Left lung (tissue), 10 donors: ENCODE measurements around the gene TMEM131. TPM values are rescaled to one million over a fixed set of nuclear protein-coding genes. Genes with fewer than 3 reads are reported as not detected.

Experiments used
- ATAC-seq: fragments of 200-7000 bp; cut with Tn5 transposase; one replicate; pipeline ENCODE4 v1.9.1; 2020; ENCODE audit warnings: moderate library complexity
- DNase-seq, 4 donors: peaks; one replicate each; pipeline ENCODE4 v3.0.0-alpha.2; 2013 to 2020
- H3K27ac ChIP-seq, 2 donors: fragments of 200-600 bp; sonication (generic) in 1 of 2; one replicate each; pipeline versions ENCODE4 v1.5.0 to v1.8.0; 2020 to 2021
- H3K27me3 ChIP-seq, 2 donors: fragments of 200-600 bp; sonication (generic) in 1 of 2; one replicate each; pipeline versions ENCODE4 v1.5.0 to v1.8.0; 2020 to 2021
- H3K36me3 ChIP-seq, 2 donors: fragments of 200-600 bp; sonication (generic) in 1 of 2; one replicate each; pipeline versions ENCODE4 v1.5.0 to v1.8.0; 2020 to 2021
- H3K4me1 ChIP-seq, 2 donors: fragments of 200-600 bp; one replicate each; pipeline ENCODE4 v1.8.0; 2021
- H3K4me3 ChIP-seq, 2 donors: fragments of 200-600 bp; sonication (generic) in 1 of 2; one replicate each; pipeline versions ENCODE4 v1.5.0 to v1.8.0; 2020 to 2021; ENCODE audit warnings: mild to moderate bottlenecking in 1 of 2
- H3K9me3 ChIP-seq, 2 donors: fragments of 200-600 bp; sonication (generic) in 1 of 2; one replicate each; pipeline versions ENCODE4 v1.5.0 to v1.8.0; 2020 to 2021
- CTCF ChIP-seq, 2 donors: fragments of 200-600 bp; sonication (generic) in 1 of 2; IDR thresholded peaks; one replicate each; pipeline versions ENCODE4 v1.5.0 to v1.8.0; 2021; ENCODE audit warnings: antibody characterized with exemption in 2 of 2
- intact Hi-C, 2 donors: fragments of 100-400 bp; cut with DNase I; formaldehyde crosslinking; loops; one replicate each; pipeline versions ENCODE4 v1.11.2 to v1.14.2; 2022
- polyA plus RNA-seq, 6 donors: library from polyadenylated mRNA; unstranded; fragments of 120-200 nt; gene quantifications; one replicate each; pipeline ENCODE4 v1.2.1, GENCODE V29; 2013; ENCODE audit not compliant: insufficient read length in 6 of 6
- total RNA-seq, 2 donors: library from RNA; stranded (reverse); fragmentation: NEBNext Ultra II Directional; extraction: Animal tissue kit (Norgen Biotek cat#: 25700); gene quantifications; one replicate each; pipeline ENCODE4 v1.2.1, GENCODE V29; 2021
- donor health status: DM: no; HTN: yes; CAD: no.
- donor health status: DM: no; HTN: no; CAD: no.

The TMEM131 gene
- total and polyA plus RNA-seq, 8 donors, result 43.9 to 52.0 (median 47.8) TPM

- H3K27me3 ChIP-seq, result peaks cover 0 to 23% of the 10 kb centered on the region in 2 donors
- peak in 1 of 4 donors; percentile 73 for DNase-seq
- intact Hi-C loops, result no loop called here
- no peak overlapping the region for H3K27ac ChIP-seq
- peaks cover 0 to 4% of the 10 kb centered on the region in 2 donors for H3K4me1 ChIP-seq
- no peak overlapping the region for H3K4me3 ChIP-seq
- H3K9me3 ChIP-seq, result no peaks in the 10 kb centered on the region
- no peaks in the 10 kb centered on the region for H3K36me3 ChIP-seq
- TF ChIP-seq CTCF (IDR thresholded peaks at IDR 0.05), result no peak
- ATAC-seq, result no peak
Observed at GRCh38 chr2:97723156-97724072, 272.3 kb downstream of the TMEM131 start.

DNA sequence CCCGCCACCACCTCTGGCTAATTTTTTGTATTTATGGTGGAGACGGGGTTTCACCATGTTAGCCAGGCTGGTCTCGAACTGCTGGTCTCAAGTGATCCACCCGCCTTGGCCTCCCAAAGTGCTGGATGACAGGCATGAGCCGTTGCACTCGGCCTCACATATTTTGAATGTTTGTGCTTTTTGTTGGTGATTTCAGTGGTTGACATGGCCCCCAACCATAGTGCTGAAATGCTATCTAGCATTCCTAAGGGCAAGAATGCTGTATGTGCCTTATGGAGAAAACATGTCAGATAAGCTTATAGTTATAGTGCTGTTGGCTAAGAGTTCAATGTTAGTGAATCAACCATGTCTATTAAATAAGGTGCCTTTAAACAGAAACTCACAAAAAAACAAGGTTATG, 273.5 kb downstream of the TMEM131 start:
- H3K4me3 ChIP-seq, result no peak overlapping the region
- no peak for TF ChIP-seq CTCF (IDR thresholded peaks at IDR 0.05)
- no peak overlapping the region for H3K27ac ChIP-seq
- no peaks in the 10 kb centered on the region for H3K9me3 ChIP-seq
- intact Hi-C loops, result no loop called here
- peaks cover 0 to 23% of the 10 kb centered on the region in 2 donors for H3K27me3 ChIP-seq
- ATAC-seq, result no peak
- no peak for DNase-seq
- H3K36me3 ChIP-seq, result no peaks in the 10 kb centered on the region
- peaks cover 0 to 4% of the 10 kb centered on the region in 2 donors for H3K4me1 ChIP-seq

- no peaks in the 10 kb centered on the region for H3K36me3 ChIP-seq
Observed at GRCh38 chr2:97720746-97721145, 275.0 kb downstream of the TMEM131 start.

DNA sequence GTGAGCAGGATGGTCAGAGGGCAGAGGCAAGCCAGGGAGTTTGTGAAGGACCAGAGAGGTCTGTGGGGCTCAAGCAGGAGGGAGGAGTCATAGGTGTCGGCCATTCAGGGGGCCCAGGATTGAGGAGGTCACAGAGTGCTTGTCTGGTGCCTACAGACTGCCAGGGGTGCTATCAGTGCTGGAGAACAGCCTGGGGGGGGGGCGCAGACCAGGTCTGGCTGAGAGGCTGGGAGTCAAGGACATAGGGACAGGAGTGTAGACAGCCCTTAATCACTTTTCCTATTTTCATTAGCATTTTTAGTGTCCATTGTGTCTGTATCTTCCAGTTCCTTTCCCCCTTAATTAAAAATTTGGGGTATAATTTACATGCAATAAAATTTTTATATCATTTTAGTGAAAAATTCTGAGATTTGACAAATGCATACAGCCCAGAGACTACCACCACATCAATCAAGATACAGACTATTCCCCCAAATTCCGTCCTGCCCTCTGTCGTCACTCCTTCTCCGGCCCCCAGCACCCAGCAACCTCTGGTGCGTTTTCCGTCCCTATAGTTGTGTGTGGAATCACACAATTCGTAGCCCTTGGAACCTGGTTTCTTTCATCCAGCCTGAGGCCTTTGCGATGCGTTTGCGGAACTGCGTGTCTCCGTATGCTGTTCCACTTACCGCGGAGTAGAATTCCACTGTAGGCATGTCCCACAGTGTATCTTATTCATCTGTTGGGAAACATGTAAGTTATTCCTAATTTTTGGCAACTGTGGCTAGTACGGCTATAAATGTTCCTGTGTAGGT, 276.2 kb downstream of the TMEM131 start:
- intact Hi-C loops, result no loop called here
- ATAC-seq (no peak), DNase-seq (no peak)
- H3K4me3 ChIP-seq, result no peak overlapping the region
- H3K9me3 ChIP-seq, result no peaks in the 10 kb centered on the region
- no peaks in the 10 kb centered on the region for H3K36me3 ChIP-seq
- peaks cover 0 to 4% of the 10 kb centered on the region in 2 donors for H3K4me1 ChIP-seq
- no peak overlapping the region for H3K27ac ChIP-seq
- no peak for TF ChIP-seq CTCF (IDR thresholded peaks at IDR 0.05)
- H3K27me3 ChIP-seq, result peaks cover 0 to 16% of the 10 kb centered on the region in 2 donors

More at GRCh38 chr2:97720746-97721145, 275.0 kb downstream of the TMEM131 start:
- H3K27ac ChIP-seq, result no peak overlapping the region
- no peak for TF ChIP-seq CTCF (IDR thresholded peaks at IDR 0.05)
- H3K9me3 ChIP-seq, result no peaks in the 10 kb centered on the region
- DNase-seq (no peak), ATAC-seq (no peak)
- no peak overlapping the region for H3K4me3 ChIP-seq
- peaks cover 0 to 4% of the 10 kb centered on the region in 2 donors for H3K4me1 ChIP-seq
- H3K27me3 ChIP-seq, result peaks cover 0 to 23% of the 10 kb centered on the region in 2 donors
- intact Hi-C loops, result no loop called here

DNA sequence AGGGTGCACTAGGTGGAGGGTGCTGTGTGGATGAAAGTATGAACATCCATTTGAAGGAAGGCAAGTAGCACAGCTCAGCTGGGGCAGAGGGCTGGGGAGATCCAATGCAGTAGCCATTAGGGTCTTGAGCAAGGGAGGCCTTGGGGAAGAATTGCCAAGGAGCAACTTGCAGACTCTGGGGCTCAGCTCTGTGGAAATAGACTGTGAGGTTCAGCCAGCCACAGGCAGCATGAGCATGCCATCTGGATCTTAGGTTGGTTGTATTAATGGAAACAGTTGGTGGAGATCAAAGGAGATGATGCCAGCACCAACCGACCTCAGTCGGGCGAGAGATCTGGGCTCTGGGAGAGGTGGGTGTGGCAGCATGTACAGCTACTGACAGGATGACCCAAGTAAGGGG, 276.8 kb downstream of the TMEM131 start:
- no peaks in the 10 kb centered on the region for H3K9me3 ChIP-seq
- ATAC-seq, result no peak
- intact Hi-C loops, result no loop called here
- peaks cover 0 to 9% of the 10 kb centered on the region in 2 donors for H3K27me3 ChIP-seq
- no peaks in the 10 kb centered on the region for H3K36me3 ChIP-seq
- no peak for DNase-seq
- TF ChIP-seq CTCF (IDR thresholded peaks at IDR 0.05), result no peak
- H3K27ac ChIP-seq, result peak overlapping the region in 1 of 2 donors; percentile 28
- no peak overlapping the region for H3K4me3 ChIP-seq
- H3K4me1 ChIP-seq, result peaks cover 0 to 4% of the 10 kb centered on the region in 2 donors
